ENCODE data around the gene WDR5.

DNA sequence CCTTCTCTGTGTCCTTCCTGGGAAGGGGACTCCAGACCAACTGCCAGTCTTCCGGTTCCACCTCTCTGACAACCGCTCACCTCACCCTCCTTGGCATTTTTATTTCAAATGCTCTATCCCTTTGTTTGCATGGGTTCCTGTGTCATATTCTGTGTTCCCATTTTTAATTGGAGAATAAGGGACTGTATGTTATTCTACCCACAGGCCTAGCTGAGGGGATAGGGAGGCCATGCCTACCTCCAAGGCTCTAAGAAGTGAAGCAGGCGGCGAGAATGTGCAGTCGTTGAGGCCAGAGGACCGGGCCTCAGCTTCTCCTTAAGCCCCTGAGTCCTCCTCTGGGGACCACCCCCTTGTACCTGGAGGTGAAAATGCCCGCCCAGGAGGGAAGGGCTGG, 936 bp upstream of the WDR5 start:
- TF ChIP-seq EZH2 (IDR thresholded peaks at IDR 0.05; ENCODE audit: borderline replicate concordance, low read depth, low read length, poor library complexity, severe bottlenecking) (no peak), CTCF (conservative IDR thresholded peaks at IDR 0.05; ENCODE audit: low read depth, low read length) (no peak)

Data from A673 (cell line).